GM19351 (cell line): ENCODE data around the gene EXD3.
"Not testable (repeated sequence)": the region's sequence is repeated elsewhere in the genome, so short reads cannot be mapped to it uniquely, and the experiment has no call there.

Experiments used
- ATAC-seq: cut with Tn5 transposase; IDR thresholded peaks from one replicate; pipeline ENCODE4 v1.9.1; 2021; ENCODE audit warnings: mild to moderate bottlenecking, moderate library complexity; ENCODE audit not compliant: unreplicated experiment

The EXD3 gene

GRCh38 chr9:137262909-137263285 lies 160.1 kb downstream of the EXD3 start:
- ATAC-seq = no peak

- not testable (repeated sequence) for ATAC-seq
These were observed 160.6 kb downstream of the EXD3 start for GRCh38 chr9:137262173-137262908.
